Thoracic aorta (tissue), 2 donors: ENCODE data around the gene MAPK8. TPM values are rescaled to one million over a fixed set of nuclear protein-coding genes. Genes with fewer than 3 reads are reported as not detected.

Experiments used
- ATAC-seq: fragments of 150-250 bp; one replicate; pipeline ENCODE4 v1.8.0; 2017; ENCODE audit warnings: low read depth; ENCODE audit not compliant: insufficient number of reproducible peaks, low FRiP score
- DNase-seq: peaks from one replicate; pipeline ENCODE4 v3.0.0-alpha.2; 2020; ENCODE audit warnings: low spot score
- H3K27ac ChIP-seq, 2 donors: fragments of 200-600 bp; sonication (generic); 1 replicate in 1 of 2; 2 replicates in 1 of 2; pipeline ENCODE4 v1.5.1; 2016; ENCODE audit warnings: mild to moderate bottlenecking in 2 of 2, moderate library complexity in 2 of 2
- H3K27me3 ChIP-seq: fragments of 200-600 bp; sonication (generic); replicated peaks from 2 replicates; pipeline ENCODE4 v1.6.0; 2016; ENCODE audit warnings: mild to moderate bottlenecking; ENCODE audit not compliant: insufficient read depth
- H3K36me3 ChIP-seq: fragments of 200-600 bp; sonication (generic); one replicate; pipeline ENCODE4 v1.5.1; 2016
- H3K4me1 ChIP-seq, 2 donors: fragments of 200-600 bp; sonication (generic); 1 replicate in 1 of 2; 2 replicates in 1 of 2; pipeline versions ENCODE4 v1.5.1 to v1.6.0; 2016; ENCODE audit warnings: low read depth in 2 of 2, mild to moderate bottlenecking in 1 of 2; ENCODE audit not compliant: control insufficient read depth in 1 of 2
- H3K4me3 ChIP-seq: fragments of 200-600 bp; sonication (generic); 2 replicates; pipeline ENCODE4 v1.5.1; 2016; ENCODE audit warnings: mild to moderate bottlenecking
- H3K9me3 ChIP-seq: fragments of 200-600 bp; sonication (generic); 2 replicates; pipeline ENCODE4 v1.5.1; 2016
- total RNA-seq, 2 donors: library from RNA; depleted of rRNA; stranded (reverse); fragments of >200 nt; gene quantifications; one replicate each; pipeline versions ENCODE4 v1.1.0 to v1.2.3, GENCODE V29; 2016
- TF ChIP-seq, protein P1 (sequence below): fragments of 200-600 bp; sonication (generic); IDR thresholded peaks from one replicate; pipeline ENCODE4 v1.5.1; 2019; ENCODE audit warnings: antibody characterized with exemption

Gene MAPK8
- total RNA-seq, 2 donors from 2014 or later: 19.5 to 57.4 TPM

DNA sequence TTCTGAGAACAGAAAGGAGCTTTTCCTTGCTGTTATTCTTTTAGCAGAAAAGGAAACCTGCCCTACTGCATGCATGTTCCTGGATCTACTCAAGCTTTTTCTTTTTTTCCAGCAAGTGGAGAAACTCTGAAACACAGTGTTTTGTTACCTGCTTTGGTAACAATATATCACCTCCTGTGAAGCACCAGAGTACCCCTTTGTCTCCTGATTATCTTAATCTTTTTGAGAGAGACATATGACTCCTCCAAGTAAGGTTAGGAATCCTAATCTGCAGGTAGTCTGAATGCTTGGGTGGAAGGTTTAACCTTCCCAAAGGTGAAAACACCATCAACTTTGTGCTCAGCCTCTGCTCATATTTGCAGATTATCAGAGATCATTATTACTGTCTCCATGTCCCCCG is 93.1 kb downstream of the MAPK8 start:
- TF ChIP-seq, protein P1, sequence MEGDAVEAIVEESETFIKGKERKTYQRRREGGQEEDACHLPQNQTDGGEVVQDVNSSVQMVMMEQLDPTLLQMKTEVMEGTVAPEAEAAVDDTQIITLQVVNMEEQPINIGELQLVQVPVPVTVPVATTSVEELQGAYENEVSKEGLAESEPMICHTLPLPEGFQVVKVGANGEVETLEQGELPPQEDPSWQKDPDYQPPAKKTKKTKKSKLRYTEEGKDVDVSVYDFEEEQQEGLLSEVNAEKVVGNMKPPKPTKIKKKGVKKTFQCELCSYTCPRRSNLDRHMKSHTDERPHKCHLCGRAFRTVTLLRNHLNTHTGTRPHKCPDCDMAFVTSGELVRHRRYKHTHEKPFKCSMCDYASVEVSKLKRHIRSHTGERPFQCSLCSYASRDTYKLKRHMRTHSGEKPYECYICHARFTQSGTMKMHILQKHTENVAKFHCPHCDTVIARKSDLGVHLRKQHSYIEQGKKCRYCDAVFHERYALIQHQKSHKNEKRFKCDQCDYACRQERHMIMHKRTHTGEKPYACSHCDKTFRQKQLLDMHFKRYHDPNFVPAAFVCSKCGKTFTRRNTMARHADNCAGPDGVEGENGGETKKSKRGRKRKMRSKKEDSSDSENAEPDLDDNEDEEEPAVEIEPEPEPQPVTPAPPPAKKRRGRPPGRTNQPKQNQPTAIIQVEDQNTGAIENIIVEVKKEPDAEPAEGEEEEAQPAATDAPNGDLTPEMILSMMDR: no peak
- DNase-seq (no peak), ATAC-seq (no peak)
- no peak overlapping the region for H3K4me3 ChIP-seq
- no peaks in the 10 kb centered on the region for H3K9me3 ChIP-seq
- H3K27ac ChIP-seq: no peak overlapping the region
- no peaks in the 10 kb centered on the region for H3K36me3 ChIP-seq
- H3K27me3 ChIP-seq: no peaks in the 10 kb centered on the region
- no peaks in the 10 kb centered on the region for H3K4me1 ChIP-seq

DNA sequence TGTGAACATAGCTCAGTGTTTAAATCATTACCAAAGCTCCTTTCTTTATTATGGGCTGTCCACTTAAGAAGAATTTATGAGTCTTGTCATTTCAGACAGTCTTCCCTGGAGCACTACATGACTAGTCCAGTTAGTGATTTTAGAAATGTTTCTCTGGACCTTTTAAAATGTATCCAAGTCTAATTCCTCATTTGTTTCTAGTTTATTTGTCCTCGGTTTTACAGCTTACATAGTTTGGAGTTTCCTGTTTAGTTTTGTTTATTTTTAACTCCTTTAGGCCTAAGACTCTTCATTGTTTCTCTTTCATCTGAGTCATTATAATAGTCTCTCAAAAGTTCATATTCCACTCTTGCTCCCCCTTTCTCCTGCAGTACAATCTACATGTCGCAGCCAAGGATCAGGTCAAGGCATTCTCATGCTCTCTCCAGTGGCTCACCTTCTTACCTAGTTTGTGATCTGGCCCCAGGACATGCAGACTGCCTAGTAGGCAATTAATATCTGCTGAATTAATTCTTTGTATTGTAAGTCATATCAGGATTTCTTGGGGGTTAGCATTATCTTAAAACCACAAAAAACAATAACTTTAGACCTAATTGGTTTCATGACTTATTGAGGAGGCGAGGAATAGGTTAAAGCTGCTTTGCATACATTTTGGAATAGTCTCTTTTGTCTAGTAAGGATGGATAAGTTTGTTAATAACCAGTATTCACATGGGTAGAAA is 93.8 kb downstream of the MAPK8 start:
- Histone ChIP-seq H3K4me3 (no peak overlapping the region), H3K27me3 (no peaks in the 10 kb centered on the region), H3K27ac (no peak overlapping the region), H3K4me1 (no peaks in the 10 kb centered on the region), H3K36me3 (no peaks in the 10 kb centered on the region), H3K9me3 (no peaks in the 10 kb centered on the region)
- ATAC-seq (no peak), DNase-seq (no peak)
- TF ChIP-seq, protein P1: no peak

DNA sequence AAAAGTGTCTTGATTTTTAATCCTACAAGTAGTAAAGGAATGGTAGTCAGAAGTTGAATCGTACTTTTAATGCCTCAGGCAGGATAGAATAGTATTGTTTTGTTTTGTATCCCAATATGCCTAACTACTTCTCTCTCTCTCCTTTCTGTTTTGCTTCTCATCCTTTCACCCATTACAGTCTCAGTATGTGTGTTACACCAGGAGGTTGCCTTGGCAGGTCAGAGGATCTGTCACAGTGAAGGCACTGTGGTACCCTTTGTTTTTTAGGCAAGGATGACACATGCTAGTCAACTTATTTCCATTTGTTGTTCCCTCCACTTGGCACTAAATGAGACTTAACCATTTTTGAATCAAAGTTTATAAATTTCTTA is 94.4 kb downstream of the MAPK8 start:
- Histone ChIP-seq H3K36me3 (no peaks in the 10 kb centered on the region), H3K9me3 (no peaks in the 10 kb centered on the region), H3K4me3 (no peak overlapping the region), H3K27me3 (no peaks in the 10 kb centered on the region), H3K27ac (no peak overlapping the region), H3K4me1 (no peaks in the 10 kb centered on the region)
- ATAC-seq: no peak
- DNase-seq: no peak
- TF ChIP-seq, protein P1: no peak

DNA sequence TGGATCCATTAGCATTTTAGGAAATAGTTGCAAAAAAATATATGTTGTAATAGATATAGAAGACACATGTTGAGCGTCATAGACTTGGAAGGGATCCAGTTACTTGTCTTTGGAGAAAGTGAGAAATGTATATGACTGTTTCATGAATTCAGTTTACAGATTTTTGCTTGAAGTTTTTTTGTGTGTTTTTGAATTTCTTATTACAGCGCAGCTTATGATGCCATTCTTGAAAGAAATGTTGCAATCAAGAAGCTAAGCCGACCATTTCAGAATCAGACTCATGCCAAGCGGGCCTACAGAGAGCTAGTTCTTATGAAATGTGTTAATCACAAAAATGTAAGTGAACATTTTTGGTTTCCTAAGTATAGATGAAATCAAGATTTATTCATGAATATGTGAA is 98.2 kb downstream of the MAPK8 start:
- DNase-seq (no peak), ATAC-seq (no peak)
- Histone ChIP-seq H3K9me3 (no peaks in the 10 kb centered on the region), H3K27me3 (no peaks in the 10 kb centered on the region), H3K27ac (no peak overlapping the region), H3K36me3 (no peaks in the 10 kb centered on the region), H3K4me1 (no peaks in the 10 kb centered on the region), H3K4me3 (no peak overlapping the region)
- TF ChIP-seq, protein P1: no peak

DNA sequence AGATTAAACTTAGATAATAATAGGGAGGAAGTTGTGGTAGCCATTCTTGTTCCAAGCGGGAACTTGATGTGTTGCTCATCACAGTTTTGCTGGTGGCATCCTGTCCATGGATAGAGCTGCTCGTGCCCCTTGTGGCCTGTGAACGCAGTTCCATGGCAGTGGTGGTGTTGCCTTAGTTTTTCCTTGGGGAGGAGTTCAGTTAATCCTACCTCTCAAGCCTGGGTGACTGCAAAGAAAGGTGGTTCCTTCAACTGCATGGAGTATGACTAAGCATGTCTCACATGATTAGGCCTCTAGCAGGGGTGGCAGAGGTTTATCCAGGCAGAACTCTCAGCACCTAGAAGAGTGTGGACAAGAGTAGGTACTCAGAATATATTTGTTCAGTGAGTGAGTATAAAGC is 99.7 kb downstream of the MAPK8 start:
- H3K4me1 ChIP-seq: no peaks in the 10 kb centered on the region
- H3K27me3 ChIP-seq: no peaks in the 10 kb centered on the region
- H3K36me3 ChIP-seq: peaks cover 8% of the 10 kb centered on the region
- no peak overlapping the region for H3K4me3 ChIP-seq
- TF ChIP-seq, protein P1: no peak
- H3K27ac ChIP-seq: no peak overlapping the region
- DNase-seq (no peak), ATAC-seq (no peak)
- H3K9me3 ChIP-seq: no peaks in the 10 kb centered on the region
